EL (cell line): ENCODE results near the gene FRK.

Source experiments
- DNase-seq: peaks from one replicate; pipeline ENCODE4 v3.0.0-alpha.2; 2016

FRK gene

GRCh38 chr6:116033687-116034303, 26.9 kb downstream of the FRK start:
- no peak for DNase-seq

DNA sequence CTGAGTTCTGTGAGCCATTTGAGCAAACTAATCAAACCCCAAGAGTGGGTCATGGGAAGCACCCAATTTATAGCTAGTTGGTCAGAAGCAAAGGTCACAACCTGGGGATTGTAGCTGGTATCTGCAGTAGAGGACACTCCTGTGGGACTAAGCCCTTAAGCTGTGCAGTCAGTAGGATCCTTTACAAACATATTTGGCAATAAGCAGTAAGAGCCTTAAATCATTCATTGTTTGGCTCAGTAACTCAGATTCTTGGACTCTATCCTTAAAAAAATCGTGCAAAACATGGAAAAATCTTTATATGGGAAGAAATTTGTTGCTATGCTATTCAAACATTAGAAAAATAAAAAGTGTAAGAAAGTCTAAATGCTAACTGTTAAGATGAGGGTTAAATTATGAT, 29.9 kb downstream of the FRK start:
- DNase-seq, result no peak

- no peak for DNase-seq
These were observed 31.2 kb downstream of the FRK start for GRCh38 chr6:116029535-116029934.

GRCh38 chr6:116028233-116028632, 32.5 kb downstream of the FRK start:
- no peak for DNase-seq

GRCh38 chr6:116027801-116028200, 32.9 kb downstream of the FRK start:
- no peak for DNase-seq

DNA sequence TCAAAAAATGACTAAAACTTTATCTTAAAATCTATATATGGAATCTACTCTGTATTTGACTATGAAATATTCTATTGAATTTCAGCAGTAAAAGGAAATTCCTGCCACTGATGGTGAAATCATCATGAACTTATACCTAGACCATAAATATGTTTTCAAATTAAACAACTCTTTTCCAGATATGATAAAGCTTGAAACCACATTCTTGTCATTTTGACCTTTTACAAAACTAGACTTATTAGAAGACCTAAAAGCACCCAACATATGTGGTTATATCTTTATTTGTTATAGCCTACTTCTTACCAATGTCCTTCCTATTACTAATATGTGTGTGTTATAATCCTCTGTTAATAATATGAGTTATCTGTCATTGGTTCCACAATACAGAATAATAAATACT, 35.3 kb downstream of the FRK start:
- no peak for DNase-seq

DNA sequence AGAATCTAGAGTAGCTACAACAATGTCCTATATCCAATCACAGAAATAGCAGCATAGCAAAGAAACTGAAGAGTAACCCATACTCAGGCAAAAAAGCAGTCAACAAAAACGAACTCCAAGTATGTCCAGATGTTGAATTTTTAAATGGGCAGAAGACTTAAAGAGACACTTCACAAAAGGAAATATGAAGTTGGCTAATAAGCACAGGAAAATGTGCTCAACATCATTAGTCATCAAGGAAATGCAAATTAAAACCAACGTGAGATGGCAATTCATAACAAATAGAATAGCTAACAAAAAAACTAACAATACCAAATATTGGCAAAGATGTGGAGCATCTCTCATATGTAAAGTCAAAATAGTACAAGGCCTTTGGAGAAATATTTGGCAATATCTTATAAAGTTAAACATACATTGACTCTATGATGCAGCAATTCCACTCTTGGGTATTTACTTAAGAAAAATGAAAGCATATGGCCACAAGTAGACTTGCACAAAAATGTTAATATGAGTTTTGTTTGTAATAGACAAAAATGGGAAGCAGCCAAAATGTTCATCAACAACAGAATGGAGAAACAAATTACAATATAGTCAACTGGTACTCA, 37.7 kb downstream of the FRK start:
- no peak for DNase-seq

DNA sequence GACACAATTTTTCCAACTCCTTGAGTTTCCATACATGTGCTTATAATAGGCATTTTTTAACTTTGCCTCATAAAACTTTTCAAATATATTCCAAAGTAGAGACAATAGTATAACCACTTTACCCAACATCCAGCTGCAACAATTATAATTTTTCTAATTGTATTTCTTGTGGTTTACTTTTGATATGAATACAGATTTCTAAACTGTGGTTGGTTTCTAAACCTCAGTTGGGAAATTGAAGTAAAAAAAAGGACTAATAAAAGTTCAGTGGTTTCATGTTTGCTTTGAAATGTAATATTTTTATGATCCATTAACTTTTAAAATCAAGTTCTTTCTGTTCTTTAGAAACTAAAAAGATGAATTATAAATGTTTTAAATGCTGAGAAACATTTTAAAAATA, 40.0 kb downstream of the FRK start:
- no peak for DNase-seq

- DNase-seq, result no peak
These were observed 41.3 kb downstream of the FRK start for GRCh38 chr6:116019428-116019827.

DNA sequence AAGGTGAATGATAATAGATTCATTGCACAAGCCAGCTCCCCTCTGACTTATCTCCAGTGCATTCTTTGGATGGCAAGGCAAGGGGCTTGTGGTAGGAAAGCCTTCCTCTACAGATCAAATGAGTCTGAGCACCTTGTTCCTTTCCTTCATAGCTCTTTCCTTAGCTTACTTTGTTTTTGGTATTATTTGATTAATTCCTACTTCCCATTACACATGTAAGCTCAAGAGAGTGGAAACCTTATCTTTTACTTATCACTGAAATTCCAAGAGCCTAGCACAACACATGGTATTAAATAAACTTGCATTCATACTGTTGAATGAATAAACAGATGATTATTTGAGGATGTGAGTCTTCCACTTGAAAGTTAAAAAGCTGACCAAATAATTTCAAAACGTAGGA, 41.7 kb downstream of the FRK start:
- no peak for DNase-seq

- no peak for DNase-seq
These were observed 43.0 kb downstream of the FRK start for GRCh38 chr6:116017546-116018295.

DNA sequence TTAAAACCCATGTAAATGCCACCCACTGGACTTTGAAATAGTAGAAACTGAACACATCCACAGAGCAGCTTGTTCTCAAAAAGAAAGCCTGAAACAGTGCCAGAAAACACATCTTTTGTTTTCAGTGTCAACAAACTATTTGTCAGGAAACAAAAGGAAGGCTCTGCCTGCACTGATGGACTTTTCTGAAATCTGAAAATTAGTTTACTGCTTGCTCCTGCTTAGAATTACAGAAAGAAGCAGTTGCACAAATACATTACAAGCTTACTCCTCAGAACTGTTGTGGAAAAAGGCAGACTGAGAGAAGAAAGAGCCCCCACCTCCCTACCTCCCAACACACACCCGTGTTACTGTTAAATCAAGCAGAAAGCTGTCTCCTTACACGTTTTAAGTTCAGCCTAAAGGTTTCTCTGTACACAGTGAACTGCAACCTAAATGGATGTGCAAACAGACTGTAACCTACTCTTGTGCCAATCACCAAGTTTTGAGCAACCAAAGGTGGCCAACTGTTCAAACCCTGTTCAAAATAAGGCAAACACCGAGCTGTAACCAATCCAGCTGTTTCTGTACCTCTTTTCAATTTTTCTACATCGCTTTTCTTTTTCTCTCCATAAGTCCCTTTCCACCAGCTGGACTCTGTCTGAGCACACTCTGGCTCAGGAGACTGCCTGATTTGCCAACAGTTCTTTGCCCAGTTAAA, 43.7 kb downstream of the FRK start:
- DNase-seq, result no peak

GRCh38 chr6:116015983-116016382, 44.7 kb downstream of the FRK start:
- no peak for DNase-seq

DNA sequence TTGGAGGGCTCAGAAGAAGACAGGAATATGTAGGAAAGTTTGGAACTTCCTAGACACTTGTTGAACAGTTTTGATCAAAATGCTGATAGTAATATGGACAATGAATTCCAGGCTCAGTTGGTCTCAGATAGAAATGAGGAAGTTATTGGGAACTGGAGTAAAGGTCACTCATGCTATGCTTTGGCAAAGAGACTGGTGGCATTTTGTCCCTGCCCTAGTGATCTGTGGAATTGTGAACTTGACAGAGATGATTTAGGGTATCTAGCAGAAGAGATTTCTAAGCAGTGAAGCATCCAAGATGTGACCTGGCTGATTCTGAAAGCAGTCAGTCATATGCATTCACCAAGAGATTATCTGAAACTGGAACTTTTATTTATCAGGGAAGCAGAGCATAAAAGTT, 45.1 kb downstream of the FRK start:
- no peak for DNase-seq

DNA sequence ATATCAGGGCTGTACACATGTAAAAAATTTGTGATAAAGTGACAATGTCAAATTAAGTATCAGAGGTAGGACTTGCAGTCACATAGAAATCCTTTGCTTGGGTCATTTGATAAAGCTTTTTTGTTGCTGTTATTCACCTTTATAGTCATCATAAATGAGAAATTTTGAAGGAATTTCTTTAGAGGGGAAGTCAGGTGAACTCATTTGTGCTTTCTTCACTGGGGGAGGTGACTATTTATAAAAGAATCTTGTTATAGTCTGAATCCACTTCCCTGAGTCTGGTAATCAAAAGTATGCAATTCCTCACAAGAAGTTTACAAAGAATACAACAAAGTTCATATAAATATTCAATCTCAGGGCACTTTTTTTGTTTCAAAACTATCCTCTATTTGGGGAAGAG, 47.7 kb downstream of the FRK start:
- no peak for DNase-seq

DNA sequence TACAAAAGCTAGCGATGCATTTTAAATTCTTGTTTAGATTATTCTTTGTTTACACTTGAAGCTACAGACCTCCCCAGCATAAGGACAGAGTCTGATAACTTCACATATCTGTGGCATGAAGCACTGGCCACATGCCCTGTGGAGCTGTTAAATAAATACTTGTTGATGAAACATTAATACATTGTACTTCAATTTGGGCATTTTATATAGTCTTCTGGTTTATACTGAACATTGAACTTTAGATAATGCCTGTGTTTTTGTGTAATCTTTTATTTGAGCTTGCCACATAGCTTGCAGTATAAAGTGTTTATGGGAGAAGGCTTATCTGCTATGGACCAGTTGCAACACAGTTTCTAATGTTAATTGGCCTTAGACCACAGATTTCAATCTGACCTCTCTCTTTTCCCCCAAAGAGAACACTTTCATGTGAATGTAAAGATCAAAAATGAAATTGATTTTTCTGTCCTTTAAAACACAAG, 48.2 kb downstream of the FRK start:
- no peak for DNase-seq

- no peak for DNase-seq
These were observed 49.2 kb downstream of the FRK start for GRCh38 chr6:116011520-116011919.

GRCh38 chr6:116010790-116011401, 49.8 kb downstream of the FRK start:
- DNase-seq, result peak; percentile 63

- no peak for DNase-seq
These were observed 50.3 kb downstream of the FRK start for GRCh38 chr6:116010386-116010785.

GRCh38 chr6:116008470-116009243, 52.0 kb downstream of the FRK start:
- DNase-seq, result peak; percentile 65

DNA sequence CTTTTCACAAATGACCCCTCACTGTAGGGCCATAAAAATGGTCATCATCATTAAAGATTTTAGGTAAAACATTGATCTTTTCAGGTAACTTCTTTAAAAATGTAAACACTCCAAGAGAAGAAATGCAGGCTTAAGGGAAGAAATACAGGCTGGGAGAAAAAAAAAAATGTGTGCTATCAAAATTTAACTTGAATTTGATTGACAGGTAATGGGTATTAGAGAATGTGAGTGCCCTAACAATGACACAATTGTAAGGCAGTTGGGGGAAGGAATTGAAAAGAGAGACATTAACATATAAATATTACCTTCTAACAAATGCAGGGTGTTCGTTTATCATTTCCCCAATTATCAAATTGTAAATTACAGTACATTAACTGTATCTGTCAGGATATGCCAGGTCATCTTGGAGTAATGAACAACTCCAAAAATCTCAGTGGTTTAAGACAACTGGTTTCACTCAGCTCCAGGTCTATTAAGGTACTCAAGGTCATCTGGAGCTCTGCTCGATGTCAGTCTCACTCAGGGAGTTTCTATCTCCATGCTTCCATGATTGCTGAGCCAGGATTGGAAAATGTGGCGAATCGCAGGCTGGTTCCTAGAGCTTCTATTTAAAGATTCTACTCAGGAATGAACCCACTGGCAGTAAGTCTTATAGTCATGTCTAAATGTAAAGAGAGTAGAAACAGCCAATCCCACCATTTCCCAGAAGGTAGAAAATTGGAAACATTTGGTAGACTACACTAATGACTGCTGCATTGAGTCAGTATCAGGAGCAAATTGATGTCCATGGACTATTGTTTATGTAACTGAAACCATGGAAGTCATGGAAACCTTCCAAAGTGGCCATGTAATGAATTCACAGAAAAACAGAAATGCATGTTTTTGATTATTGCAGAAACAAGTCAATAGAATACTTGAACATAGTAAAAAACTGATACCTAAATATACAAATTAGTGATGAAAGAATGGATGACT, 55.6 kb downstream of the FRK start:
- DNase-seq, result no peak
